Jurkat, Clone E6-1 (cell line): ENCODE data around the gene CDK14.

Experiments
- DNase-seq: peaks from one replicate; pipeline ENCODE4 v3.0.0-alpha.2; 2011; ENCODE audit warnings: low read depth, low spot score
- H3K4me3 ChIP-seq: 2 replicates; pipeline ENCODE4 v1.5.1; 2011; ENCODE audit warnings: mild to moderate bottlenecking, low read length, control low read depth, moderate library complexity

CDK14 gene

DNA sequence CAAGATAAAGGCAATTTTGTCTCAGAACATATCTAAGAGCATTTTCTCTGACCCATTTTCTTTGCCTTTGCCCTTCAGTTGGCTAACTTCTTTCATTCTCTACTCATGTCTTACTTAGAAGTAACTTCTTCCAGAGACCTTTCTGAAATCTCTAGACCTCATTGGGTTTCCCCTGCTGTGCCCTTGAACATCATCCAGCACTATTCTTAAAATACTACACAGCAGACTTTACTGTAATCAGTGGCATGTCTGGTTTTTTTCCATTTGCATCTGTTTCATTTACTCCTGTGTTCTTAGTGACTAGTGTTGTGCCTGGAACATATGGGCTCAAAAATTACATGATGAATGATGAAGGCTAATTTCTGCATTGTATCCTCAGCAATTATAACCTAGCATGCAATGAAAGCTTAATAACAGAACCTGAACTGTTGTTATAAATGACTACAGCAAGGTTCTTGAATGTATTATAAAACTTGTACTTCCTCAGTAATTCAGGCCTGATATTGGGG, 301.9 kb downstream of the CDK14 start:
- no peak overlapping the region for H3K4me3 ChIP-seq
- no peak for DNase-seq

DNA sequence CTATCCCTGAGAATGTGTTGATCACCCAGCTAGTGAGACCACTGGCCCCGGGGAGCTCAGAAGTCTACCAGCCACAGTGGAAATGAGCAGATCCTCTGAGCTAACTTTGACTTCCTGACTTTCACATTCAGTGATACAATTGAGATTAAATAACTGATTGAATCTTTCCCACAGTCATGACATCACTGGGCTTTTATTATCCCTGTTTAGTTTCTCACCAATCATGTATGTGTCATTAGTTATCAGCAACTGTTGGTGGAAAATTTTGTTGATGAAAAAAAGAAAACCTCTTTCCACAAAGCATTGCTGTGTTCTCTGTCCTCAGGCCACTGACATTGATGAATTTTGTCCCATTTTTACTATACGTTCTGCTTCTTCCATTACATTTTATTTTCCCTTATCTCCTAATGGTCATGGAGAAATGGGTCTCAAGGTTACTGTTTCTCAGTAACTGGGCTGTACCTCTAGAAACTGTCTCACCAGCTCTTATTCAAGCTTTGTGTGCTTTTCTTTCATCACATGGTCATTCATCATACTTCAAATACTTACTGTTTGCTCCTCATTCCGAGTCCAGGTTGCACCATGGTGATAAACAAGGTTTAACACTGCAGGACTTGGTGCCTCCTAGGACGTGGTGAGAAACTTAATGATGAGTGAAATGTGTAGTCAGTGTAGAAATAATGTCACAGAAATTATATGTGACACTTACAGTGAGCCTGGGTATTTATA, 304.7 kb downstream of the CDK14 start:
- H3K4me3 ChIP-seq, result no peak overlapping the region
- DNase-seq, result no peak

DNA sequence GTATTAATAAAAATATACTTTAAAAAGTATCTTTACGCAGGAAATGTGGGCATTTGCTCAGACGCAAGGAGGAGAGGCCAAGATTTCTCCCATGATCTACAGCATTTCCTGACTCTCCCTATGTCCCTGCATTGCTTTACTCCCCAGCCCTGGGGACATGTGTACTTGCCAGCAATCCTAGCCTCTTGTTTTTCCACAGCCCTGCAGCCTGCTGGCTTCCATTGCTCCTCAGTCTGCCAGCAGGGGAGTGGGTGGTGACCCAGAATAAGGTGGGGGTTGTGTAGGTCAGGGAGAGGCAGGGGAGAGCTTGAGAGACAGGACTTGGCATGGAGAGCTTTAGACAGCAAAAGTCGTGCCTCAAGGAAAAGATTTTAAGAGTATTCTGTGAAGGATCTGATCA, 307.7 kb downstream of the CDK14 start:
- H3K4me3 ChIP-seq, result no peak overlapping the region
- no peak for DNase-seq

DNA sequence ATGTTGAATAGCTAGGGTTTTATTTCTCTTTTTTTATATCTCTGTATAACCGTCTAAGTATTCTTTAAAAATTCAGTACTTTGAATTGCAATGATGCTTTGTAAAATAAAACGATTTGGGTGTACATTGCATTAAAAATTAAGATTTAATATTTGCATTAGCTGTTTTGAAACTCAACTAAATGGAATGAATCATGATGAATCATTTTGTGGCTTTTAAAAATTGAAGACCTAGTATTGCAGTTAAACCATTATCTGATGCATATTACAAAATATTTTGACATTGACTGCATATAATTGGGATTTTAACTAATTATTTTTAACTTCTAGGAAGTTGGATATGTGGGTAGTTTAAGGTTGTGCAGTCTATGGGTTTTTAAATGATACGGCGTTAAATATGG, 314.0 kb downstream of the CDK14 start:
- H3K4me3 ChIP-seq, result no peak overlapping the region
- DNase-seq, result no peak

DNA sequence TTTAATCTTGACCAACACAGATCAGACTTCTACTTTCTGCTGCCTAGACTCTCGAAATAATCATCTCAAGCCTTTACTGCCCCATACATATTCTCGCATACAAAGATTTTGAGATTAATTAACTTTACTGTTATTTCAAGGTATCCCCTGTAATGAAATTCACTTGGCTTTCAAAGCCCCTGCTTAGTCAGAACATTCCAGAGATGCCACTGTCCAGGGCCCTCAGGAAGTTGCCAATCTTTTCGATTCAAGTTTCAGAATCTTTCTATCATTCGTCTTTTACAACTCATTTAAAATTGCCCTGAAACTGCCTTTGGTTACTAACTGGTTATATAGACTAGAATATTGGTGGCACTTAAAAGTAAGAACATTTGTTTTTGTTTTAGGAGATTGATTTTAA, 320.2 kb downstream of the CDK14 start:
- DNase-seq, result no peak
- no peak overlapping the region for H3K4me3 ChIP-seq

DNA sequence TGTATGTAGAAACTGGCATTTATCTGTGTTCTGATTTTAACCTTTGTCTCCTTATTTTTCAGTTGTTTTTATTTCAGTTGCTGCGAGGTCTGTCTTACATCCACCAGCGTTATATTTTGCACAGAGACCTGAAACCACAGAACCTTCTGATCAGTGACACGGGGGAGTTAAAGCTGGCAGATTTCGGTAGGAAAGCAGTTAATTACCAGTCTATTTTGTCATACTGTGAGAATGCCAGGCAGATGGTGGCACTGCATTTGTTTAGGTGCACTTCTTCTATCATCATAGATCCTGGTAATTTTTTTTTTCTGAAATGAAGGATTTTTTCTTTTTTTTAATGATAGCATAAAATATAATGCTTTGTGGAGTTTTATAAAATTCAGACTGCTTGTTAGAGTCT, 321.4 kb downstream of the CDK14 start:
- no peak for DNase-seq

DNA sequence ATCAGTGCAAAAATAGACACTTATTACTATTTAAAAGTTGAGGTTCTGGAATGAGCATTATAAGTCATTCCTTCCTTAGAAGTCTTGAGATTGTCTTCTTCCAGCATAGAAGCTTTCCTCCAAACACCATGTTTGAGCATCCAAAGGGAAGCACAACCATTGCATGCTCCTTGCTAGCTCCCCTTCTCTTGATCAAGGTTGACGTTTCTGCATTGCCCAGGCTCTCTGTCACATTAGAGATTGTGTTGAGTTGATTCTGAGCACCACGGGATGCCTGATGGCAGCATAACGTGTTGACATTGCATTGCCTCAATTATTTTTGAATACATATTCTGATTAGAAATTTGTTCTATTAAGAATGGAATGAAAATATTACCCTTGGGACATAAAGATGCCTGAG, 322.2 kb downstream of the CDK14 start:
- H3K4me3 ChIP-seq, result no peak overlapping the region

More for the DNA sequence above, 321.4 kb downstream of the CDK14 start:
- no peak overlapping the region for H3K4me3 ChIP-seq

DNA sequence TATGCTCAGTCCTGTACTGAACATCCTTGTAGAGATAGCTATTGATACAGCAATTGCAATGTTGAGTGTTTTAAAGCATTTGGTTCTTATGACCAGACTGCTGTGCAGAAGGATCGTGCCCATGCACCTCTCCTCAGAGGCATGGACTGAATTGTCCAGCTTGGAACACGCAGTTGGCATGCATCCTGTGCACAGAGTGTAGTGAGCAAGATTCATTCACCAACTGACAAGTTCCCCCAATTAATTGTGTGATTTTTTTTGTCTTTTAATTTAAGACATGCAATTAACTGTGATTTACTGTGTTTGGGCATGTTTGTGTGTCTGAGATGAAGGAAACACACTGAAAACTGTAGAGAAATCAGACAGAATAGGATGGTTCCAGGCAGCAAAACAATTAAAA, 323.7 kb downstream of the CDK14 start:
- H3K4me3 ChIP-seq, result no peak overlapping the region
- DNase-seq, result no peak

More for the DNA sequence above, 322.2 kb downstream of the CDK14 start:
- no peak for DNase-seq

DNA sequence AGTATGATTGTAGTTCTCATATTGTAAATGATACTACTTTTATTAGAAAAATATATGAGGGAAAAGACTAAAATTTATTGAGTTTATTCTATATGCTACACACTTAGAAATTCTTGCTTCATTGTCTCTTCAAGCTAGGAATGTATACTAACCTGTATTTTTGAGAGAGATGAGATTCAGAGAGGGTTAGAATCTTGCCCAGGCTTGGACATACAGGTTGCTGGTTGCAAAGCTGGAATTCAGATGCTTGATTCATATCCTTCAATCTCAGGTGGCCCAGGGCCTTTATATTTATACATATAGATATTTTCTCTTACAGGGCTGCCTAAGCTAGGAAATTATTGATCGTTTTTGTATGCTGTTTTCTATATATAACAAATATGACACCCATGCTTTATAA, 324.2 kb downstream of the CDK14 start:
- DNase-seq, result no peak
- no peak overlapping the region for H3K4me3 ChIP-seq

DNA sequence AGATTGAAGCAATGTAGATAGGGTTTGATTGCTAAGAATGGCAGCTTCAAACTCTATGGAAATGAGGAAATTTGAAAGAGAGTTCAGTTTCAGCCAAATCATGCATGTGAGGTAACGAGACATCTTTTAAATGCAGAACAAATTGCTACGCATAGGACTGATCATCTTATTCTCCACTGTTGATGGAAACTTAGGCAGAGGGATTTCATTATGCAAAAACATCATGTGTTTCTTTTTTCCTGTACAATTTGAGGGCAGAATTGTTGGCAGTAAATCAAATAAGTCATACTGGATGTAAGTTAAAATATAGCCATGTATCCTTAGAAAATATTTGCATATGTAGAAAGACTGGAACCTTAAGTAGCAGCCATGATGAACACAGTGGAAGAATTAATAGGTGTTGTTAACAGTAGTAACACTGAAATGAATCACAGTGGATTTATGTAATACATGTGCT, 327.4 kb downstream of the CDK14 start:
- DNase-seq, result no peak
- H3K4me3 ChIP-seq, result no peak overlapping the region

DNA sequence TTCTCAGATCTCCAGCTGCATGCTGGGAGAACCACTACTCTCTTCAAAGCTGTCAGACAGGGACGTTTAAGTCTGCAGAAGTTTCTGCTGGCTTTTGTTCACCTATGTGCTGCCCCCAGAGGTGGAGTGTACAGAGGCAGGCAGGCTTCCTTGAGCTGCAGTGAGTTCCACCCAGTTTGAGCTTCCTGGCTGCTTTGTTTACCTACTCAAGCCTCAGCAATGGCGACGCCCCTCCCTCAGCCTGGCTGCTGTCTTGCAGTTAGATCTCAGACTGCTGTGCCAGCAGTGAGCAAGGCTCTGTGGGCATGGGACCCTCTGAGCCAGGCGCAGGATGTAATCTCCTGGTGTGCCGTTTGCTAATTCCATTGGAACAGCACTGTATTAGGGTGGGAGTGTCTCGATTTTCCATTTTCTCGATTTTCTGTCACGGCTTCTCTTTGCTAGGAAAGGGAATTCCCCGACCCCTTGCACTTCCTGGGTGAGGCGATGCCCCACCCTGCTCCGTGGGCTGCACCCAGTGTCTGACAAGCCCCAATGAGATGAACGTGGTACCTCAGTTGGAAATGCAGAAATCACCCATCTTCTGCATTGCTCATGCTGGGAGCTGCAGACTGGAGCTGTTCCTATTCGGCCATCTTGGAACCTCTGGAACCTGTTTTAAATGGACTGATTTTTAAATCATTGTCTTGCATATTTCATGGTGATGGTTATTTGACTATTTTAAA, 332.7 kb downstream of the CDK14 start:
- peak; percentile 28 for DNase-seq
- peak overlapping the region; percentile 8 for H3K4me3 ChIP-seq

DNA sequence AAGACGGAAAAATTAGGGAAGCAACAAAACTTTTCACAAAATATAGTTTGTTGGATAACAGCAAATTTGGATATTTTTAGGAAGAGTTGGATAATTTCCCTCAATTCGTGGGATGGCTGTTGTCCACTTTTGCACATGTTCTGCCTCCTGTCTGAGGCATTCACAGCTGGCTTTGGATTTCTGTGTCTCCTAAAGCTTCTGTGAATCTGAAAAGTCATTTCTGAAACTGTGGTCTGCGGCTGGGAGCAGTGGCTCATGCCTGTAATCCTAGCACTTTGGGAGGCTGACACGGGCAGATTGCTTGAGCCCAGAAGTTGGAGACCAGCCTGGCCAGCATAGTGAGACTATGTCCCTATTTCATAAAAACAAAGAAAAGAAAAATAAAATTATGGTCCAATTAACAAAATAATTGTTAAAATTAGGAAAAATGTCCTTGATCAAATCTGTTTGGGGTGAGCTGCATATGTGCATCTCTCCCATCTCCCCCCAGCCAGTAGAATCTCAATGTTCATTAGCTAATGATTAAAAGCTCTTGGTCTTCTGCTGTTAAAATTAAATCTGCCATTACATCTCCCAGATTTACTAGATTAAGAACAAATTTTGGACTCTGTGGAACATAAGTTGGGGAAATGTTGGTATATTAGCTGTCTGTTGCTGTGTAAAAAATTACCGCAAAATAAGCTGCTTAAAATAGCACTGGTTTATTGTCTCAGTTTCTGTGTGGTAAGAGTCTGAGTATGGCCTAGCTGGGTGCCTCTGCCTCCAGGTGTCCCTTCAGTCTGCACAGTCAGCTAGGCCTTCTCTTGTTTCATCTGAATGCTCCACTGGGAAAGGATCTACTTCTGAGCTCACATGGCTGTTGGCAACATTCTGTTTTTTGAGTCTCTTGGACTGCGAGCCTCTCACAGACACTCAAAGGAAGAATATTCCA, 336.1 kb downstream of the CDK14 start:
- no peak overlapping the region for H3K4me3 ChIP-seq
- DNase-seq, result no peak

DNA sequence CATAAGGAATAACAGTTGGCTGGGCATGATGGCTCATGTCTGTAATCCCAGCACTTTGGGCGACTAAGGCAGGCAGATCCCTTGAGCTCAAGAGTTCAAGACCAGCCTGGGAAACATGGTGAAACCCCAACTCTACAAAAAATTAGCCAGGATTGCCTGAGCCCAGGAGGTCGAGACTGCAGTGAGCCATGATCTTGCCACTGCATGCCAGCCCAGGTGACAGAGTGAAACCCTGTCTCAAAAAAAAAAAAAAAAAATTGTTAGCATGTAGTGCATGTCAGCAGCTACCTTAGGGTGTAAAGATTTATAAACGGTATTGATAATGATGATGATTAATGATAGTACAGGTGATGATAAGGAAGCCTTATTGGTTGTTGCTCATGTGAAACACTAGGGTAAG, 336.9 kb downstream of the CDK14 start:
- DNase-seq, result no peak
- H3K4me3 ChIP-seq, result no peak overlapping the region

DNA sequence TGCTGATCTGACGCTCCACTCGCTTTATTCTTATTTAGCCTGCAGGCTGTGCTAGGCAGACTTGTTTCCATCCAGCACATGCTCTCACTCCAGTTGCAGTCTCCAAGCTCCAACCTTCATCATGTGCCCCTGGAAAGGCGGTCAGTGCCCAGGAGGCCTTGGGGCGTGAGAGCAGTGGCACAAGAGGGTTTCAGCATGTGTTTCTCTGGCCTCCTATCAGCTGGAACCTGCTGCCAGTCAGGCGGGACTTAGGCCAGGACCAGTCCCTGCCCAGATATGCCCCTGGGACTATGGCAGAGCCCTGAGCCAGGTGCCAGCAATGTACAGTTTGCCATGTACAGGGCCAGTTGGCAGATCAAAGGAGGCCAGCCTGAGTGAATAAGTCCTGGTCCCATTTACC, 337.9 kb downstream of the CDK14 start:
- DNase-seq, result no peak
- H3K4me3 ChIP-seq, result no peak overlapping the region

DNA sequence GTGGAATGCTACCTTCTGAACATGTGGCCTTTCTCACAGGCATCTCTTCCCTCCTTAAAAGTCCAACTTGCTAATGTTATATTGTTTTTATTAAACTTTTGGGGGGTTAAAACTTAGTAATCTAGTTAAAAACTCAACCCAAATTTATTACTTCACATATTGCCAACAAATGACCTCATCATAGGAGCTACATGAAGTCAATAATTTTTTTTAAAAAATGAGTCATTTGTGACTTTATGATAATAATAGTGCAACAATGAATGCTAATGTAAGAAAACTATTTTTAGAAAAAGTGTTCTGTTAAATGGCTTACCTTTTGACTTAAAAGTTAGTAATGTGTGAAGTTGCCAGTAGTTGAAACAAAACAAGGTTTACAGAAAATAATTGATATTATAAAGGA, 342.2 kb downstream of the CDK14 start:
- no peak for DNase-seq
- H3K4me3 ChIP-seq, result no peak overlapping the region

DNA sequence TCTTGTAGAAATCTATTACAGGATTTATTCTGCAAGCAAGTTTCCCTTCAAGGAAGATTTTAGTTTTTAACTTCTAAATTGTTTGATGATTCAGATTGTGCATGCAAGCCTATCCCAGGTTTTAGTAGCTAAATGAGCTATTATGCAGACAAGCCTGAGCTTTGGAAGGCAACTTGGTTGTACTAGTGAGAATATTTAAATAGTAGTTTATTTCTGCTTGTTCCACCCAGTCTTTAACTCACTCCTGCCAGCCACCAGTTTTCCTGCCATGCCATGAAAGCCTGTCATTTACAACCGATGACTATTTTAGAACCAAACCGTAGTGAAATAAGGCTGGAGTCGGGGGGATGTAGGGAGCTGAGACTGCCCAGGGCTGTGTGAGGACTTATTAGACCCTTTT, 343.5 kb downstream of the CDK14 start:
- no peak overlapping the region for H3K4me3 ChIP-seq

DNA sequence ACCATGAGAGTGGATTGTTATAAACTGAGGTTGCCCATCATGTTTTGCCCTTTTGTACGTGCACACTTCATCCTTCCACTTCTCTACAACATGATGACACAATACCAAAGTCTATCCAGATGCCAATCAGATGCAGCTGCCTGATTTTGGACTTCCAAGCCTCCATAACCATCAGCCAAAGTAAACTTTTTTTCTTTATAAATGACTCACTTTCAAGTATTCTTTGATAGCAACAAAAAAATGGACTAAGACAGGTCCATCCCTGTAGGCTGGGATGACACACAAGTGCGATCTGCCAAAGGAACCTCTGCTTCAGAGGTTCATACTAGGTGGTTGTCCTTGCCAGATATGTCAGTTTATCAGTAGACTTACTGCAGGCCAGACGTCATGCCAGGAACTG, 347.9 kb downstream of the CDK14 start:
- H3K4me3 ChIP-seq, result no peak overlapping the region
- DNase-seq, result no peak

More for the DNA sequence above, 343.5 kb downstream of the CDK14 start:
- no peak for DNase-seq

DNA sequence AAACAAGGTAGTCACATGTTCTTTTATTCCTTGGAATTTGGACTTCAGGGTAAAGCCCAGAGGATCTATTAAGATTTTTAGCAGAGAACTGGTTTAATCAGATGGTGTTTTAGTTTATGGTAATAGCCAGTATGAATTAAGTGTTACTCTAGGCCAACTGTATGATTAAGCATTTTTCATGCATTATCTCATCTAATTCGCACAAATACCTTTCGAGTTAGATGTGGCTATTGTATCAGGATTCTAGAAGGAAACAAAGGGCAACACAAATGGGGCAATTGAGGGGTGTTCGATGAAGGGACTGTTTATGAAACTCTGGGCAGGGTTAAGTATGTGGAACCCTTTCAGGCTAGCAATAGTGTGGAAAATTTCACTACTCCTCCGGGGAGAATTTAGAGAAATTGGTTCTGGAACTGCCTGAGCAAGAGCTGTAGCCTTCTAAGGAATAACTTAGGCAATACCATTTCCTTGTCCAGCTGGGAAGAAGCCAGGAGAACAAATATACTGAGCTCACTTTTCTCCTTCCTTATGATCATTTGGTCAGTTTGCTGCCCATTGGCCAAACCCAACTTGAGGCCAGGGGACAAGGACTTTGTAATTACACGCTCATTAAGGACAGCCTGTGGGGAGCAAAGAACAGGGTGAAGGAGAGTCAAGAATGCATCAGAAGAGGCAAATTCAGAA, 349.1 kb downstream of the CDK14 start:
- H3K4me3 ChIP-seq, result no peak overlapping the region
- no peak for DNase-seq
